A549 (cell line): Measurements from ENCODE around the gene FILIP1L. TPM values are rescaled to one million over a fixed set of nuclear protein-coding genes. Genes with fewer than 3 reads are reported as not detected.

Experiments
- ATAC-seq, 2 experiments: fragments of 200-7000 bp in 1 of 2; fragments of >200 bp in 1 of 2; cut with Nextera tagmentation in 1 of 2; cut with Tn5 transposase in 1 of 2; 3 replicates each; pipeline versions ENCODE4 v1.8.0 to v1.9.1; 2018 to 2020; ENCODE audit warnings: mild to moderate bottlenecking in 1 of 2, moderate library complexity in 1 of 2
- CTCF ChIA-PET: fragments of 300-600 bp; sonication (Branson Sonifier 250); formaldehyde crosslinking; extraction: SDS; loops from one replicate; lab custom pipeline; 2021; ENCODE audit warnings: antibody characterized with exemption, inconsistent platforms; lab: Yijun Ruan, JAX
- POLR2A ChIA-PET: fragments of 350-600 bp; formaldehyde crosslinking; extraction: SDS; loops from one replicate; lab custom pipeline; 2021; ENCODE audit warnings: antibody characterized with exemption, inconsistent platforms; lab: Yijun Ruan, JAX
- DNase-seq, 2 experiments: peaks; one replicate each; pipeline versions ENCODE4 v3.0.0 to v3.0.0-alpha.2; 2011 to 2016; ENCODE audit warnings: low read depth in 1 of 2, low spot score in 1 of 2
- FAIRE-seq: peaks from 2 replicates; lab custom pipeline; 2011; peaks lifted over from hg19 to GRCh38; lab: Jason Lieb, UNC
- H3K27ac ChIP-seq, 2 experiments: fragments of >200 bp; sonication (Bioruptor Twin); formaldehyde crosslinking; 3 replicates each; pipeline ENCODE4 v1.5.1; 2016 to 2017
- H3K4me1 ChIP-seq: fragments of >200 bp; sonication (Bioruptor Twin); formaldehyde crosslinking; 3 replicates; pipeline ENCODE4 v1.6.1; 2016
- H3K4me2 ChIP-seq: fragments of >200 bp; sonication (Bioruptor Twin); formaldehyde crosslinking; 3 replicates; pipeline ENCODE4 v1.6.1; 2016
- H3K4me3 ChIP-seq: fragments of >200 bp; sonication (Bioruptor Twin); formaldehyde crosslinking; 3 replicates; pipeline ENCODE4 v1.5.1; 2016
- H3K9me3 ChIP-seq: fragments of >200 bp; sonication (Bioruptor Twin); formaldehyde crosslinking; 3 replicates; pipeline ENCODE4 v1.6.1; 2016
- BCL3 ChIP-seq: fragments of >200 bp; sonication (Bioruptor Twin); formaldehyde crosslinking; IDR thresholded peaks from 3 replicates; pipeline ENCODE4 v1.6.1; 2016
- EHMT2 ChIP-seq: fragments of 200-600 bp; sonication (generic); IDR thresholded peaks from 2 replicates; pipeline ENCODE4 v1.6.1; 2016; ENCODE audit warnings: antibody characterized with exemption, low read depth, mild to moderate bottlenecking, moderate library complexity
- ESRRA ChIP-seq: fragments of 150-350 bp; IDR thresholded peaks from 2 replicates; pipeline ENCODE4 v1.6.1; 2014; ENCODE audit warnings: mild to moderate bottlenecking, low read length, borderline replicate concordance
- FOSL2 ChIP-seq, 2 experiments: fragments of 450-650 bp in 1 of 2; fragments of >200 bp in 1 of 2; sonication (Bioruptor Twin) in 1 of 2; formaldehyde crosslinking; IDR thresholded peaks; 2 replicates each; pipeline versions ENCODE4 v1.5.0 to v1.6.1; 2016 to 2020; ENCODE audit warnings: mild to moderate bottlenecking in 1 of 2, moderate library complexity in 1 of 2
- GATA3 ChIP-seq: IDR thresholded peaks from 2 replicates; pipeline ENCODE4 v1.6.1; 2012; ENCODE audit warnings: borderline replicate concordance
- HDAC2 ChIP-seq: fragments of 200-600 bp; sonication (generic); IDR thresholded peaks from 2 replicates; pipeline ENCODE4 v1.6.1; 2016
- HEYL ChIP-seq: fragments of 250-450 bp; sonication (Bioruptor Pico); IDR thresholded peaks from 2 replicates; pipeline ENCODE4 v1.8.0; 2021; ENCODE audit warnings: mild to moderate bottlenecking, moderate library complexity
- HOXB13 ChIP-seq: fragments of 250-450 bp; sonication (Bioruptor Pico); IDR thresholded peaks from 2 replicates; pipeline ENCODE4 v1.5.0; 2020; ENCODE audit warnings: low read depth, mild to moderate bottlenecking, moderate library complexity
- HOXB5 ChIP-seq: fragments of 250-450 bp; sonication (Bioruptor Pico); IDR thresholded peaks from 2 replicates; pipeline ENCODE4 v1.5.0; 2020; ENCODE audit warnings: mild to moderate bottlenecking, moderate library complexity
- JUNB ChIP-seq: fragments of >200 bp; sonication (Bioruptor Twin); formaldehyde crosslinking; IDR thresholded peaks from 2 replicates; pipeline ENCODE4 v1.6.1; 2016
- KDM1A ChIP-seq: fragments of 200-600 bp; sonication (generic); IDR thresholded peaks from 2 replicates; pipeline ENCODE4 v1.6.1; 2016; ENCODE audit warnings: low read depth, mild to moderate bottlenecking
- KDM5A ChIP-seq: fragments of 200-600 bp; sonication (generic); IDR thresholded peaks from 2 replicates; pipeline ENCODE4 v1.6.1; 2016; ENCODE audit warnings: antibody characterized with exemption, mild to moderate bottlenecking
- MAFK ChIP-seq: fragments of 450-650 bp; IDR thresholded peaks from 2 replicates; pipeline ENCODE4 v1.6.1; 2014; ENCODE audit not compliant: partially characterized antibody
- NFE2L2 ChIP-seq: fragments of 150-350 bp; conservative IDR thresholded peaks from 2 replicates; pipeline ENCODE4 v1.6.1; 2014; ENCODE audit warnings: low read length
- NPAS2 ChIP-seq: fragments of 250-450 bp; sonication (Bioruptor Pico); IDR thresholded peaks from 2 replicates; pipeline ENCODE4 v1.8.0; 2022; ENCODE audit warnings: mild to moderate bottlenecking, moderate library complexity, borderline replicate concordance
- NR3C1 ChIP-seq: fragments of >200 bp; sonication (Bioruptor Twin); formaldehyde crosslinking; IDR thresholded peaks from 3 replicates; pipeline ENCODE4 v1.6.1; 2017
- PBX3 ChIP-seq: IDR thresholded peaks from 2 replicates; pipeline ENCODE4 v1.6.1; 2012
- PHF8 ChIP-seq: fragments of 200-600 bp; sonication (generic); IDR thresholded peaks from 2 replicates; pipeline ENCODE4 v1.6.1; 2016; ENCODE audit warnings: low read depth, mild to moderate bottlenecking, antibody characterized with exemption, moderate library complexity, borderline replicate concordance
- POLR2AphosphoS2 ChIP-seq: conservative IDR thresholded peaks from 2 replicates; pipeline ENCODE4 v1.6.1; 2012; ENCODE audit warnings: low read length, improper control_type of control experiment, inconsistent platforms
- RAD21 ChIP-seq, 2 experiments: fragments of >200 bp in 1 of 2; sonication (Bioruptor Twin) in 1 of 2; formaldehyde crosslinking in 1 of 2; IDR thresholded peaks in 1 of 2; conservative IDR thresholded peaks in 1 of 2; 2 replicates in 1 of 2; 3 replicates in 1 of 2; pipeline ENCODE4 v1.6.1; 2012 to 2018; ENCODE audit warnings: inconsistent platforms in 1 of 2
- RARB ChIP-seq: fragments of 250-450 bp; sonication (Bioruptor Pico); IDR thresholded peaks from 2 replicates; pipeline ENCODE4 v1.8.0; 2021; ENCODE audit warnings: mild to moderate bottlenecking, moderate library complexity
- RCOR1 ChIP-seq: fragments of 150-350 bp; IDR thresholded peaks from 2 replicates; pipeline ENCODE4 v1.6.1; 2014; ENCODE audit warnings: antibody characterized with exemption, low read length, low read depth
- RNF2 ChIP-seq: fragments of 200-600 bp; sonication (generic); IDR thresholded peaks from 2 replicates; pipeline ENCODE4 v1.6.1; 2016; ENCODE audit warnings: low read depth, mild to moderate bottlenecking, antibody characterized with exemption, moderate library complexity, borderline replicate concordance
- SREBF2 ChIP-seq: fragments of 450-650 bp; IDR thresholded peaks from 2 replicates; pipeline ENCODE4 v1.6.1; 2014; ENCODE audit warnings: mild to moderate bottlenecking, moderate library complexity
- TP53 ChIP-seq: fragments of 250-450 bp; sonication (Bioruptor Pico); IDR thresholded peaks from 2 replicates; pipeline ENCODE4 v1.5.0; 2021; ENCODE audit warnings: mild to moderate bottlenecking, moderate library complexity
- USF2 ChIP-seq: fragments of 450-650 bp; IDR thresholded peaks from 2 replicates; pipeline ENCODE4 v1.6.1; 2014; ENCODE audit warnings: antibody characterized with exemption
- ZNF302 ChIP-seq: fragments of 250-450 bp; sonication (Bioruptor Pico); IDR thresholded peaks from 2 replicates; pipeline ENCODE4 v1.9.0; 2021; ENCODE audit warnings: inconsistent platforms, mild to moderate bottlenecking, moderate library complexity
- WGBS: methylation state at CpG from one replicate; pipeline ENCODE4 v1.1.6; 2017; ENCODE audit errors: missing lambda C conversion rate; 5-methylcytosine and 5-hydroxymethylcytosine counted together
- polyA plus RNA-seq, 4 experiments: library from polyadenylated mRNA; depleted of rRNA in 3 of 4; stranded (reverse); fragments of >200 nt; fragmentation: RNase III in 1 of 4; extraction: RNeasy Plus Mini Kit Qiagen cat#74134 plus additional on column Dnase treatment in 1 of 4; gene quantifications; 2 replicates in 3 of 4; 3 replicates in 1 of 4; pipeline ENCODE4 v1.2.3, GENCODE V29; 2011 to 2017

FILIP1L gene
- polyA plus RNA-seq, 2 of the 4 experiments (the other 2 are of a cell fraction): 0.19 to 0.45 TPM

GRCh38 chr3:99951701-99952100 lies 162.6 kb downstream of the FILIP1L start:
- TF ChIP-seq SREBF2 (no peak), ESRRA (no peak), BCL3 (no peak), RARB (CRISPR knock-in tag) (no peak), PHF8 (no peak), NR3C1 (no peak), RCOR1 (no peak), HOXB13 (CRISPR knock-in tag) (no peak), HDAC2 (no peak), KDM5A (no peak), HEYL (CRISPR knock-in tag) (no peak), JUNB (no peak), ZNF302 (CRISPR knock-in tag) (no peak)
- TF ChIP-seq, all 56 proteins: peak for 0
- ChIA-PET POLR2A (no interaction called here), CTCF (interaction anchor here (0.5 to 1.4 kb wide), 3 partner anchors 13 to 107 kb away, joined by 3 to 4 read pairs (median 3); no protein-coding TSS in a partner anchor)
- no peak overlapping the region for H3K4me3 ChIP-seq
- peaks cover 48% of the 10 kb centered on the region for H3K4me1 ChIP-seq
- DNase-seq: no peak
- no peak for FAIRE-seq
- no peaks in the 10 kb centered on the region for H3K9me3 ChIP-seq
- H3K27ac ChIP-seq: no peak overlapping the region
- no peak overlapping the region for H3K4me2 ChIP-seq
- ATAC-seq: no peak

- Histone ChIP-seq H3K4me2 (no peak overlapping the region), H3K27ac (no peak overlapping the region), H3K9me3 (no peaks in the 10 kb centered on the region), H3K4me3 (no peak overlapping the region), H3K4me1 (peaks cover 47% of the 10 kb centered on the region)
- 100% methylated on average over 1 of the region's 1 CpG for WGBS
- POLR2A ChIA-PET: no interaction called here
- CTCF ChIA-PET: interaction anchor here (0.5 to 1.4 kb wide), 3 partner anchors 12 to 108 kb away, joined by 3 to 4 read pairs (median 3); no protein-coding TSS in a partner anchor
- DNase-seq (no peak), FAIRE-seq (no peak), ATAC-seq (no peak)
- no peak for TF ChIP-seq RNF2
- no peak for TF ChIP-seq TP53 (CRISPR knock-in tag)
- no peak for TF ChIP-seq KDM1A
- no peak for TF ChIP-seq USF2
- no peak for TF ChIP-seq POLR2AphosphoS2
- TF ChIP-seq NPAS2 (CRISPR knock-in tag): no peak
- TF ChIP-seq ZNF302 (CRISPR knock-in tag): no peak
- no peak for TF ChIP-seq BCL3
- no peak for TF ChIP-seq MAFK
- no peak for TF ChIP-seq EHMT2
- no peak for TF ChIP-seq HOXB5
- TF ChIP-seq RCOR1: no peak
- TF ChIP-seq FOSL2 (IDR thresholded peaks at IDR 0.05): no peak
- no peak for TF ChIP-seq FOSL2 (CRISPR knock-in tag; IDR thresholded peaks at IDR 0.05)
- no peak for TF ChIP-seq RAD21 (conservative IDR thresholded peaks at IDR 0.05 in 1 of 2, IDR thresholded peaks at IDR 0.05 in 1 of 2)
- no peak for TF ChIP-seq NFE2L2
- no peak for TF ChIP-seq PBX3
- no peak for TF ChIP-seq GATA3
These were observed 163.4 kb downstream of the FILIP1L start for GRCh38 chr3:99950921-99951320.
